ENCODE measurements around the gene SRSF1. TPM values are rescaled to one million over a fixed set of nuclear protein-coding genes. Genes with fewer than 3 reads are reported as not detected.
A peak's percentile ranks its signal among the peaks of the same experiment; 100 is the strongest.

The SRSF1 gene
- total and polyA plus RNA-seq, 2 of the 4 experiments (the other 2 are of a cell fraction): 190 to 357 TPM

DNA sequence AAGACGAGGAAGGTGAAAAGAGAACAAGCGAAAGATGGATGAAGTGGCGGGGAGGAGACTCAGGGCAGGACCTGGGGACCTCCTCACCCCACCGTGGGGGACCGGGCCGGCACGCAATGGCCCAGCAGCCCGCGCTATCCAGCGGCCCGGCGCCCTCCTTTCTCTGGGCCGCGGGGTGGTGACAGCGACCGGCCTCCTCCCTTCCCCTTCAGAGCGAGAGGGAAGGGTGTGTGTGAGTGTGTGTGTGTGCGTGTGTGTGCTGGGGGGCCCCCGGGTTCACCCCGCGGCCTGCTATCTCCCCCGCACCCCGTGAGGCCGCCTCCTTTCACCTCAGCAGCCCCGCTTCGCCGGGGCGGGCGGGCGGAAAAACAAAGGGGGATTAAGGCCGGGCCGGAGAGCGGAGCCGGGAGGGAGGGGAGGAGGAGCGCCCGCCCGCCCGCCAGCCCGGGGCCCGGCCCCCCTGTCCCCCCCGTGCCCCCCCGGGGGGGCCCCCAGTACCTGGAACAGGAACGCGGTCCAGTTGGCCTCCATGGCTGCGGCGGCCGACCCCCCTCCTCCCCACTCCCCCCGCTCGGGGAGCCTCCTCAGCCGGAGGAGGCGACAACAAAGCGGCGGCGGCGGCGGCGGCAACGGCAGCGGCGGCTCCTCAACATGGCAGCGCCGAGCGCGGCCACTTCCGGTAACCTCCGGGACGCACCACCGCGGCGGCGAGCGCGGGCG is 19.3 kb downstream of the SRSF1 start, which contains the start of gene VEZF1:
Gene VEZF1, minus strand, starts transcription at position 674 of the 720 bp plus-strand sequence. Its CDS starts 143 bp downstream, at position 531.
- no TSS peak for BruUV-seq (replicated peaks)
- no peaks in the 10 kb centered on the region for H3K27me3 ChIP-seq (ENCODE audit: control insufficient read depth, insufficient read depth, low read length)
- in situ Hi-C loops (cut with MboI; ENCODE audit: low sequenced_read_pairs): no loop called here
- H3K36me3 ChIP-seq (ENCODE audit: control insufficient read depth, insufficient read depth, low read length): peaks cover 4% of the 10 kb centered on the region
- H3K79me1 ChIP-seq (ENCODE audit: low read depth in 1 of 2, low read length in 2 of 2): peaks cover 12 to 66% of the 10 kb centered on the region in 2 experiments; a peak in 3 of 4 replicates
- H4K5ac ChIP-seq (ENCODE audit: low read depth, low read length): peak within 1 kb of the TSS; percentile 94
- H3K4ac ChIP-seq (ENCODE audit: low read depth, low read length): peak within 1 kb of the TSS; percentile 97
- peaks cover 23% of the 10 kb centered on the region for H3K4me1 ChIP-seq (ENCODE audit: control insufficient read depth, insufficient read depth, low read length)
- H3K4me2 ChIP-seq (ENCODE audit: low read depth, low read length): peak within 1 kb of the TSS; percentile 89
- peak within 1 kb of the TSS; percentile 94 for H3K18ac ChIP-seq (ENCODE audit: low read depth, low read length)
- intact Hi-C loops (cut with micrococcal nuclease): loop anchor here (1.0 to 2.0 kb wide), 4 partner anchors 39 to 129 kb away; no protein-coding TSS in a partner anchor
- peak within 1 kb of the TSS; percentile 85 for H2BK120ac ChIP-seq (ENCODE audit: low read depth, low read length)
- POLR2A ChIA-PET (ENCODE audit: unreplicated experiment): interaction anchor here (1.0 to 1.3 kb wide), 2 partner anchors 12 to 151 kb away, joined by 3 read pairs; no protein-coding TSS in a partner anchor
- H3K9me1 ChIP-seq (ENCODE audit: insufficient read depth, low read length): peaks cover 3% of the 10 kb centered on the region
- peak; percentile 60 for ATAC-seq (ENCODE audit: low read depth)
- H3K4me3 ChIP-seq (ENCODE audit: insufficient read depth, low read depth, low read length): peak within 1 kb of the TSS; percentile 99
- H3K27ac ChIP-seq (ENCODE audit: insufficient read depth, low read length): peak within 1 kb of the TSS; percentile 90
- CTCF ChIA-PET: interaction anchor here (1.0 to 1.3 kb wide), 2 partner anchors 12 to 129 kb away, joined by 3 to 5 read pairs; no protein-coding TSS in a partner anchor
- H4K8ac ChIP-seq (ENCODE audit: low read depth in 2 of 2, low read length in 2 of 2): peak within 1 kb of the TSS; percentile 93 to 94
- no peaks in the 10 kb centered on the region for H3K9me3 ChIP-seq (ENCODE audit: control insufficient read depth, insufficient read depth, low read length)
- peaks cover 32% of the 10 kb centered on the region for H4K20me1 ChIP-seq (ENCODE audit: insufficient read depth, low read length)
- peak within 1 kb of the TSS; percentile 97 for H4K91ac ChIP-seq (ENCODE audit: insufficient read depth, low read depth, low read length)
- TF ChIP-seq FOS (IDR thresholded peaks at IDR 0.05; ENCODE audit: low read depth, low read length) (no peak), BHLHE40 (IDR thresholded peaks at IDR 0.05; ENCODE audit: low read depth, low read length) (peak; percentile 39; the same call in 1 of the 2 replicates), MAZ (IDR thresholded peaks at IDR 0.05; ENCODE audit: borderline replicate concordance, low read depth, low read length) (peak; percentile 45; the same call in 1 of the 2 replicates)
- peak within 1 kb of the TSS; percentile 99 for H3K23ac ChIP-seq (ENCODE audit: low read depth, low read length)
- peak within 1 kb of the TSS; percentile 90 for H2BK5ac ChIP-seq (ENCODE audit: low read depth, low read length, poor library complexity, severe bottlenecking)
- peak within 1 kb of the TSS; percentile 94 for H2AFZ ChIP-seq (replicated peaks; ENCODE audit: low read length, poor library complexity)
- dilution Hi-C loops (cut with HindIII; ENCODE audit: low sequenced_read_pairs, unreplicated experiment): loop anchor here (25.0 kb wide), 1 partner anchor 125 kb away; the partner anchor contains the start of gene MRPS23
- H2BK20ac ChIP-seq (ENCODE audit: low read depth, low read length): peak within 1 kb of the TSS; percentile 35; the same call in 1 of the 2 replicates
- DNase-seq: peak; percentile 44
- H2AK5ac ChIP-seq (ENCODE audit: low read depth, low read length): peak within 1 kb of the TSS; percentile 92
- H2BK15ac ChIP-seq (ENCODE audit: low read depth, low read length): peak within 1 kb of the TSS; percentile 35; the same call in 1 of the 3 replicates
- WGBS, 2 experiments (ENCODE audit: extremely low coverage in 2 of 2, insufficient read length in 1 of 2): 1% methylated on average over 18 of the region's 74 CpGs; no CpG with 5 or more reads in 1 of the 2 experiments
- peak within 1 kb of the TSS; percentile 97 for H3K9ac ChIP-seq (ENCODE audit: low read depth, low read length)
- peak within 1 kb of the TSS; percentile 98 for H2AK9ac ChIP-seq (replicated peaks; ENCODE audit: low read depth, low read length, poor library complexity)
- peak within 1 kb of the TSS; percentile 92 for H3K56ac ChIP-seq (ENCODE audit: extremely low read depth, insufficient read depth, low read length)
- H3K14ac ChIP-seq (replicated peaks; ENCODE audit: low read depth, low read length): peak within 1 kb of the TSS; percentile 98

All from IMR-90 (cell line).